HG03558 (cell line): ENCODE measurements around the gene WWP2.
"Not testable (repeated sequence)": the region's sequence is repeated elsewhere in the genome, so short reads cannot be mapped to it uniquely, and the experiment has no call there.

ENCODE experiments used
- ATAC-seq: cut with Tn5 transposase; IDR thresholded peaks from one replicate; pipeline ENCODE4 v1.9.1; 2021; ENCODE audit warnings: moderate number of reproducible peaks; ENCODE audit not compliant: unreplicated experiment; ENCODE audit errors: extremely low read depth

Gene WWP2

DNA sequence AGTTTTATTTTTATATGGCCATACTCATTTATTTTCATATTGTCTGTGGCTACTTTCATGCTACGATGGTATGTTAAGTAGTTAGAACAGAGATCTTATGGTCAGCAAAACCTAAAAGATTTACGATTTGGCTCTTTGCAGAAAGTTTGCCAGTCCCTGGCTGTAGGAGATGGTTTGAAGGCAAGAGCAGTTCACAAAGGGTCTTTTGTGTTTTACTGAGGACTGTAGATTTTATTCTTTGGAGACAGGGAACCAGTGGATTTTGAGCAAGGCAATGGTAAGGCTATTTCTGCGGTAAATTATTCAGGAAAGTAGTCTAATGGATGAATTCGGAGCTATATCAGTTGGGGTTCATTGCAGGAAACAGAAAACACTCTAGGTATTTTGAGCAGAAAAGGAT lies 90.7 kb downstream of the WWP2 start:
- ATAC-seq: no peak

DNA sequence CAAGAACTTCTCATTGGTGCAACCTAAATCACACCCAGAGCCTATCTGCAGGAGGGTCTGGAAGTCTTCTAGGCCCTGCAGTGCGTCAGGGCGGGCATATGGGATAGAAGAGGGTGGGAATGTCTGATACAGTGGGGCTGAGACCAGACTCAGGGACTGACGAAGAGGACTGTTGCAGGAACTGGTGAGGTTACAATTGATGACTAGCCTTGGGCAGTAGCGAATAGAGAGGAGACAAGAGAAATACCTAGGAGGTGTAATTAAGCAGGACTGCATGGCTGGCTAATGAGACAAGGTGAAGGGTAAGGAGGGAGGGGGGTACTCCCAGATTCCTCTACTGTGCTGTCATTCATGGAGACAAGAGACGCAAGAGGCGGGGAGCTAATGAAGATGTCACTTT lies 91.3 kb downstream of the WWP2 start:
- no peak for ATAC-seq

DNA sequence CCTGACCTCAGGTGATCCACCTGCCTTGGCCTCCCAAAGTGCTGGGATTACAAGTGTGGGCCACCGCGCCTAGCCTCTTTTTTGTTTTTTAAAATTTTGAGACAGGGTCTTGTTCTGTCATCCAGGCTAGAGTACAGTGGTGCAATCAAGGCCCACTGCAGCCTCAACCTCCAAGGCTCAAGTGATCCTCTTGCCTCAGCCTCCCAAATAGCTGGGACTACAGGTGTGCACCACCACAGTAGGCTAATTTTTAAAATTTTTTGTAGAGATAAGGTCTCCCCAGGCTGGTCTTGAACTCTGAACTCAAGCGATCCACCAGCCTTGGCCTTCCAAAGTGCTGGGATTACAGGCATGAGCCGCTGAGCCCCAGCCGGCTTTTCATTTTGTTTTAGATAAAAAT lies 92.6 kb downstream of the WWP2 start:
- not testable (repeated sequence) for ATAC-seq

DNA sequence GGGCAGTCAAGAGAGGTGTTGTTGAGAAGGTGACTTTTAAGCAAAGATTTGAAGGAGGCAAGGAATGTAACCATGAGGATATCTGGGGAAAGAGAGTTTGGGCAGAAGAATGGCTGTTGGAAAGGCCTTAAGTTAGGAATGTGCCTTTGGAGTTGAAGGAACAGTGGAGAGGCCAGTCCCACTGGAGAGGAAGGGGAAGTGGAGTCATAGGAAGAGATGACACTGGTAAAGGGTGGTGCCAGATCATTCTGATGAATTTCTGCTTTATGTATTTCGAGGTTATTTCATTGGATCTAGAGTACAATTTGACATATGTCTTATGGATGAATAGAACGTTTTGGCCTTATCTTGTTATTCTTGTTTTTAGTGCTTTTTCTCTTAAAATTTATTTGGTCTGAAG lies 93.5 kb downstream of the WWP2 start:
- no peak for ATAC-seq

DNA sequence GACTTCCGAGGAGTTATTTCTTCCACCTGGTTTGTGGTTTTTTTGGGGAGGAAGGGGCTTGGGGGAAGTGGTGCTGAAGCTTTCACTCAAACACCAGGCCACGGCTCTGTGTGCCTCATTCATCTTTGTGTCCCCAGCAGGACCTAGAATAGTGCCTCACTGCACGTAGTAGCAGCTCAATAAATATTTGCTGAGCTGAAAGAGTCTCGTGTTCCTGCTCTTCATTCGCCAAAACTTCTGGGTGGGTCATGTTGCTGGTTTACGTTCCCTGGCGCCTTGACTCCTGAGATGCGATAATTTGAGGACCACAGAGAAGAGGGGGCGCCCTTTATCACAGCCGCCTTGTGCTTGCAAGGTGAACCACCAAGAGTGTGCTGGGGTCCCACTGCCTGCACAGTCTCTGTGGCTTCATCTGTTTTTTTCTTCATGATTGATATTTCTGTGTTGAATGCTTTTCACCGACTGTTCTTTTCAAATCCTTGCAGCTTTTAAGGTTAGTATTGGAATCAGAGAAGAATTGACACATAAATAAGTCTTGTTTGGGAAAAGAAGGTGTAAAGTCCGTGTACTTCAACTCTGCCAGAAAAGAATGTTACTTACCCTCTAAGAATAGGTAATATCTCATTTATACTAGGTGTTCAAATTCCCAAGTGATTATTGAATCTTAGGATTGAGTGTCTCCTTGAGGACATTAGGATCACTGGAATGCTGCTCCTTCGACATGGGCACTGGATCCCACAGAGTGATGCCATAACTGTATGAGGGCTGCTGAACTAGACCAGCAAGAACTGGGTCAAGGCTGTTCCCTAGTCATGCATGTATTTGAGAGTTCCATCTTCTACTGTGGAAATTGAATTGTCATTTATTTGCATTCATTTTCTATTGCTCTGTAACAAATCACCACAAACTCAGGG lies 96.3 kb downstream of the WWP2 start:
- no peak for ATAC-seq

DNA sequence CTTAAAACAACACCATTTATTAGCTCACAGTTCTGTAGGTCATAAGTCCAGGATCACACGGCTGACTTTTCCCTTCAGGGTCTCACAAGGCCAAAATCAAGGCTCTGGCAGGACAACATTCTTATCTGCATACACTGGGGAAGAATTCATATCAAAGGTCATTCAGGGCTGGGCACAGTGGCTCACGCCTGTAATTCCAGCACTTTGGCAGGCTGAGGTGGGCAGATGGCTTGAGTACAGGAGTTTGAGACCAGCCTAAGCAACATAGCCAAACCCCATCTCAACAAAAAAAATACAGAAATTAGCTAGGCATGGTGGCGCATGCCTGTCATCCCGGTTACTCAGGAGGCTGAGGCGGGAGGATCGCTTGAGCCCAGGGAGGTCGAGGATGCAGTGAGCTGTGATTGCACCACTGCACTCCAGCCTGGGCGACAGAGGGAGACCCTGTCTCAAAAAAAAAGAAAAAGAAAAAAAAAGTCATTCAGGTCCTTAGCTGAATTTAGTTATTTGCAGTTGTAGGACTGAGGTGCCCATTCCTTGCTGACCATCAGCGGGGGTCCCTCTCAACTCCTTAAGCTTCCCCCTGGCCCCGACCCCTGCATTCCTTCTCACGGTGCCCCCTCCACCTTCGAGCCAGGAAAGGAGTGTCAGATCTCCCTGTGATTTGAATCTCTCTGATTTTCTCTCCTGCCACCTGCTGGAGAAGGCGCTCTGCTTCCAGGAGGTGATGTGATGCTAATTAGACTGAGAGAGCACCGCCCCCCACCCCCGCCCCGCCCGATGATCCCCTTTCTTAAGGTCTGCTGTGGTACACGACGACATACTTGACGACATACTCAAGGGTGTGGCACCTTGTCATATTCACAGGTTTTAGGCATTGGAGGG lies 97.2 kb downstream of the WWP2 start:
- ATAC-seq: no peak

DNA sequence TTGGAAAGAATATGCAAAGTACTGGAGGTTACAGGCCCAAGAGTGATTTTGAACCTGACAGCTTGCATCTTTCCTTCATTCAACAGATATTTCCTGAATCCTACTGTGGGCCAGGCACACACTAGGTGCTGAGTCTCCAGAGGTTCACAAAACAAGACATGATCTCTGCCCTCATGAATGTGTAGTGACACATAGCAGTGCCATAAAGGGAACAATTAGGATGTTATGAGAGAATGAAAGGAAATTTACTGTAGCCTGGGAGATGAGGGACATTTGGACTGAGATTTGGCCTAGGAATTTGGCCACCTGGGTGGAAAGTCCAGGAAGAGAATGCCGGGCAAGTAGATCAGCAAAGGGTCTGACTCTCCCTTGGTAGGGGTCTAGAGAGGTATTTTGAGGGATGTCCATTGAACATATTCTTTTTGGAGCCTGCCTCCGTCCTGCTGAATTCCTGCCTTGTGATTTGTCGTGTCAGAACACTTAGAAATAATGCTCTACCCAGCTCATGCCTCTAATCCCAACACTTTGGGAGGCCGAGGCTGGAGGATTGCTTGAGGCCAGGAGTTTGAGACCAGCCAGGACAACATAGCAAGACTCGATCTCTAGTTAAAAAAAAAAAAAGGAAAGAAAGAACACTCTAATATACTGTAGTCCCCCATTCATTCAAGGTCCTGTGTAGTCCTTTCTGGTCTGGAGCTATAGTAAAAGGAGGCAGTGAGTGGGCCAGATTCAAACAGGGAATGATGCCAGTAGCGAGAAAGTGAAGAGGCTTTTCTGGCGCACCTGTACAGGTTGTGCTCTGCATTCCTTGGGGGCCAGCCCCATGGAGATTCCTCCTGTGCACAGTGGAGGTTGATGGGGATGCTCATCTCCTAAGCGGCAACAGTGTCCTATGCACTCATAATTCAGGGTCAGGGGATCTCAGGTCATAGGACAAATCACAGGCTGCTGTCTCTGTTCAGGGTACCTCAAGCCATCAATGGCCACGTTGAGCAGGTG lies 98.4 kb downstream of the WWP2 start:
- no peak for ATAC-seq

DNA sequence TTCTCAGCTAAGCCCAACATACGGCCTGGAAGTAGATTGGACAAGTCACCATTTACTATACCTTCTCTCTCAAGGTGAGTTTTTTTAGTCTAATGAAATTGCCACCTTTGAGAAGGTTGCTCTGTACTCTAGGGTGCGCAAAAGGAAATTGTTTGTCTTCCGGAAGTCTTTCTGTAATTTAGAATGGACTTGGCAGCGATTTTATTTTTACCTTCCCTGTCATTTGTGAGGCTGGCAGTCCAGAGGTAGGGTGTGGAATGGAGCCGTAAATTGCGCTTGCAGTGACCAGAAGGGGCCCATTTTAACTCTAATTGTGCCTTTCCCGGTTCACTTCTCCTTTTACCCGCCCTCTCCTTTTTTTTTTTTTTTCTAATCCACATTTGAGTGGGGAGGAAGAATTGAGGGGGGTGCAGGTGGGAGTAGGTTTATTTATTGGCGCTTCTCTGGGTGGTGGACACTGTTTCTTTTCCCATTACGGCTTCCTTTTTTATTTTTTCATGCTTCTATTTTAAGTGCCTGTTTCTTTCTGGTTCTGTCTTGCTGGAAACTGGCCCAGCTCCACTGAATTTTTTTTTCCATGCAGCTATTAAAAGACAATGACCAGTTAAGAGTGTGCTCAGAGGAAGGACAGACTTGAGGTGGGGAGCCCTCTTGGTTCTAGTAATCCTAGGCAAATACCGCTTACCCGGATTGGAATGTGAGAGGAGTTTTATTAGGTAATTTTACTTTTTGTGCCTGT lies 99.3 kb downstream of the WWP2 start:
- no peak for ATAC-seq

DNA sequence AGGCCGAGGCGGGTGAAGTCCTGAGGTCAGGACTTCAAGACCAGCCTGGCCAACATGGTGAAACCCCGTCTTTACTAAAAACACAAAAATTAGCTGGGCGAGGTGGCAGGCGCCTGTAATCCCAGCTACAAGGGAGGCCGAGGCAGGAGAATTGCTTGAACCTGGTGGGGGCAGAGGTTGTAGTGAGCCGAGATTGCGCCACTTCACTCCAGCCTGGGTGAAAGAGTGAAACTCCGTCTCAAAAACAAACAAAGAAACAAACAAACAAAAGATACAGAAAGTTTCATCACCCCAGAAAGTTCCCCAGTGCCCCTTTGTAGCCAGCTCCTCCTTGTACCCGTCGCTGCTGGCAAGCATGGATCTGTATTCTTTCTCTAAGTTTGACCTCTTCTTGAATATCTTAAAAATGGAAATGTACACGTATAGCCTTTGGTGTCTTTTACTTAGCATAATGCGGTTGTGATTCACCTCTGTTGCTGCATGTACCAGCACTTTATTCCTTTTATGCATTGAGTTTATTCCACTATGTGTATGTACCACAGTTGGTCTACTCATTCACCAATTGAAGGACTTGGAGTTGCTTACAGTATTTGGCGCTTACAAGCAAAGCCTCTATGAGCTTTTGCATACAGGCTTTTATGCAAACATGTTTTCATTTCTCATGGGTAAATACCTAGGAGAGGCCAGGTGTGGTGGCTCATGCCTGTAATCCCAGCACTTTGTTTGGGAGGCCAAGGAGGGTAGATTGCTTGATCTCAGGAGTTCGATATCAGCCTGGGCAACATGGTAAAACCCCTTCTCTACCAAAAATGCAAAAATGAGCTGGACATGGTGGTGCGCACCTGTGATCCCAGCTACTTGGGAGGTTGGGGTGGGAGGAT lies 101.5 kb downstream of the WWP2 start:
- ATAC-seq: no peak

DNA sequence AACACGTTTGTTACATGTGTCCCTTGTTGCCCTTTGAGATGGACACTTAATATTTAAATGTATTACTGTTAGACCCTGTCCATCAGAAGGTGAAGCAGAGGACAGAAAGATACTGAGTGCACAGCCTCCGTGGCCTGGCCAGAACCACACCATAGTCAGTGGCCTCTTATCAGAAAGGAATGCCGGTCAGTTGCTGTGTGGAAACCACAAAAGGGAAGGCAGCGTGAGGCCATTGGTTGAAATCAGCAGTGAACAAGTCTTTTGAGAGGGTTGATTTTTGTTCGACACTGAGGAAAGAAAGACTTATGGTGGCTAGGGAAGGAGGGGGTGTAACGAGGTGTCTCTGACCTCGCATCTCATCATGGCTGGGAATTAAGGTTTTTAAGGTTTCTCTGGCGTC lies 103.6 kb downstream of the WWP2 start:
- no peak for ATAC-seq

DNA sequence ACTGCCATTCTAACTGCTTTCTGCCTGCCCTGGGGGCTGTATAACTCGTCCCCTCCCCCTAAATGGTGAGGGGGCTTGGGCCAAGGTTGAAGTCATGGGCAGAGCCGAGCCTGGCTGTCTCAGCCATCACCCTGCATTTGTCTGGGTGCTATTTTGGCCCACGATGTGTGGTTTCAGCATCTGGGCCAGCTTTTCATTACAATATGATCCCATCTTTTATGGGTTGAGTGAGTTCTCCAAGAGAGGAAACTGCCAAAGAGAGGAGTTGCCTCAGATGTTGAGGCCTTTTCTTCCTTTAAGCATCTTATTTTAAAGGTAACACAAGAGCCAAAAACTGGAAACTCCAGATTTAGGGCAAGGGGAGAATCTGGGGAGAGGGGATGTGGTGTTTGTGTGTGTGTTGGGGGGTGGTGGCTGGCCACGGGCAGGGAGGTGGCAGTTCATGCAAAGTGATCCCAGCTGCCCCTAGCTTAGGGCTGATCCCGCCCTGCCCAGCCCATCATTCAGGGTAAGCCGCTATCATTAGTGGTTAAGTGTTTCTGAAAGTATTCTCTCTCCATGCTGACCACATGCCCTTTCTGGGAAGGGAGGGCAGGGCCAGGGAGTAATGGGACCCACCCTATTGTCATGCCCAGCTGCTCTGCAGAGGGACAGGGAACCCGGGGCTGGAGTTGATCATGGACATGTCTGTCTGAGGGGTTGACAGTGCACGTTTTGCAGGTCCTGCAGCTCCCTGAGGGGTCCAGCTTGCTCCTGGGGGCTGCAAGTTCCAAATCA lies 105.8 kb downstream of the WWP2 start:
- ATAC-seq: no peak

DNA sequence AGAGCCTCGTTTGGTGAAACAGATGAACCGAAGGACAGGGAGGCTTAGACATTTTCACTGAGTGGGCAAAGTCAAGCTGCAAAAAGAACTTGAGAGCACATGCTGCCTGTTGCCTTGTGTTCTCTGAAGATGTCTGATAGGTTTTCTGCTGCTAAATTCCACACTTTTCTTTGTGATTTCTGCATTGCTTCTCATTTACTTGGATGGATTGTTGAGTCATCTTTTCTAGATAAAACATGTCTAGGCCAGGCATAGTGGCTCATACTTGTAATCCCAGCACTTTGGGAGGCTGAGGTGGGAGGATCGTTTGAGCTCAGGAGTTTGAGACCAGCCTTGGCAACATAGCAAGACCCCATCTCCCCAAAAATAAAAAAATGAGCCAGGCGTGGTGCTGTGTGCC lies 108.6 kb downstream of the WWP2 start:
- no peak for ATAC-seq

DNA sequence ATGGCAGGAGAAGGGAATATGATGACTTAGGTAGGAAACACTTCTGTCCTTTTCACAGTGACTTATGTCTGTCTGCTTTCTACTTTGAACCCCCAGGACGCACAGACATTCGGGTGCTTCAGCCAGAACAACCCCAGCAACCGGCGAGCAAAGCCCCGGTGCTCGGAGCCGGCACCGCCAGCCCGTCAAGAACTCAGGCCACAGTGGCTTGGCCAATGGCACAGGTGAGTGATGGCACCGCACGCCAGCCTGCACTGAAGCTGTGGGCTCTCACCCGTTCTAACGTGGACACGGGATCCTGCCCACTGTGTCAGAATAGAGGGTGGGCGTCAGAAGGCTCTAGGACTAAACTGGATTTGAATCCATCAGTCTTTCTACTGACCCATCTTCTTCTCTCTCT lies 109.6 kb downstream of the WWP2 start:
- ATAC-seq: no peak

DNA sequence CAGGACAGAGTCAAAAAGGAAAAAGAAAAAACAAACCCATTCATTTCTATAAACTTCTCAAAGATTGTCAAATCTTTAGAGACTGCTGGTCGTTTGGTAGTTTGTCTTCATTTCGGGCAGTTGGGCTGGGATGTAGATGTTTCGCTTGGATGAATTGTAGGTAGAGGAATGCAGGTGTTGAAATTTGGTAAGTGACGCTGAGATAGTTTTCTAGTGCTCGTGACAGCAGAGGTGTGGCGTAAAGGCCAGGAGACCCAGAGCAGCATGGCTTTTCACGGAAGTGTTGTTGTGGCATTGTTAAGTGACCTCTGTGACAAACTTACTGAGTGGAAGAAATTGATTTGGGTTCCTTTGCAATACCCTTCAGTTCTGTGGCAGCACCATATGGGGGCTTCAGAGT lies 110.8 kb downstream of the WWP2 start:
- ATAC-seq: no peak

DNA sequence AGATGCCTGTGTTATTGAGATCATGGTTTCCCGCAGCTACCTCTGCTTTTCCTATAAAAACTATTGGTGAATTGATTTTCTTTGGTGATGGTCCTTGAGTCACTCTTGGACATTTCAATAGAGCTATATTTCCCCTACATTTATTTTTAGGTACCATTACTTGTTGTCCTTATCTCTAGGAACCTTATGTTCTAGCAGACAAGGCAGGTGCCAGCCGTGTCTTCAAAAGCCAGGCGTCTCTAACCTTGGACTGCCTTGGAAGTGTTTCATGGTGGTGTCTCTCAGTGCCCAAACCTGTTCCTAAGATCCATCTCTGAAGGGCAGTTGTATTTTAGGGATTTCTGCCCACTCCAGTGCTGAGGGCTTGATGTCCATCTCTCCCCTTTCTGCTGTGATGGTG lies 111.7 kb downstream of the WWP2 start:
- no peak for ATAC-seq

DNA sequence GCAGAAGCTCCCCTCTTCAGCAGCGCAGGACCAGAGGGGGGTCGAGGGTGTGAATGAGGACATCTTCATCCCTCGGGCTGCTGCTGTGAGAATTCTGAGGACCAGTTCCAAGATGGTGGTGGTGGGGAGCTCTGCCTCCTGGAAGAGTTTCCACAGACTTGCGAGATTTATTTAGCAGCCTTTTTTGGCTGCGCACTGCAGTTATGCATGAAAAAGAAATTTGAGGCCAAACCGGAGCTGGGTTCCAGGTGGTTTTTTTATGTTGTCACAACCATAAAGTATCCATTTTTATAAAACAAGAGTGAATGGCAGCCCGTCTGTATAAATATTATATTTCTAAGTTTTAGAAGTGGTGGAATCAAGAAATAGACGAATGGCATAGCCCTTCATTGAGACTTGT lies 112.1 kb downstream of the WWP2 start:
- ATAC-seq: no peak

DNA sequence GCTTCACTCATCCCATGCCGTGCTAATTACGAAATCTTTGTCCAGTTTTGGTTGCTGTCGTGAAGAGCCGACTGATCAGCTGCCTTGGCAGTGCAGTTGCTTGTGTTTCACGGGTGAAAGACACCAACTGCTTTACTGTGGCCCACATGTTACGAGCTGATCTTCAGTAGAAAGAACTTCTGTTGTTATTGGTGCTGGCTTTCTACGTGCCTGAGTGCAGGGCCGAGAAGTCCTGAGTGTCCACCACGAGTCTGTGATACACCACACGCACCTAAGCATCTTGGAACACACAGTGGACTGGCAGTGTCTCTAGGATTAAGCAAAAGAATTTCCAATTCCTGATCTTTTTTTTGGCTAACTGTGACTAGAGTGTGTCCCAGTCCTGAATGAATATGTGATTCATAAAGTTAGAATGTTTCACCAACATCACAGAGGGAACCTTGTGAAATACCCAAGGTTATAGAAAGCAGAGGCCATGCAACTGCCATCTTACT lies 118.6 kb downstream of the WWP2 start:
- no peak for ATAC-seq

DNA sequence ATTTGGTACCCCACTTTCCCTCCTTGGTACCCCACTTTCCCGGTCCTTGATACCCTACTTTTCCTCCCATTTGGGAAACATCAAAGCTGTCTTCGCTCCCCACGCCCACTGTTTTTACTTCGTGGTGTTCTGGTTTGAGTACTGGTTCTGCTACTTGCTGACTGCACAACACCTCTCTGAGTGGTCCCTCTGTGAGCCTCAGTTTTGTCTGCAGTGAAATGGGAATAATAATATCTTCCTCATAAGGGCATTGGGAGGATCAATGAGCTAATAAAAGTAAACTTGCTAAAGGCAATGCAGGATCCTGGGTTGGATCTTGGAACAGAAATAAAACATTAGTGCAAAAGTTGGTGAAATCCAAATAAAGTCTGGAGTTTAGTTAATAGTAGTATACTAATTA lies 119.0 kb downstream of the WWP2 start:
- no peak for ATAC-seq
